Osteoblast (primary cell): ENCODE data around the gene KRT35. TPM values are rescaled to one million over a fixed set of nuclear protein-coding genes. Genes with fewer than 3 reads are reported as not detected.

Experiments
- DNase-seq: peaks from one replicate; pipeline ENCODE4 v3.0.0; 2011; ENCODE audit warnings: low spot score, mixed read lengths; ENCODE audit not compliant: insufficient read length; ENCODE audit errors: missing footprints
- H2AFZ ChIP-seq: 2 replicates; pipeline ENCODE4 v1.6.0; 2011; ENCODE audit warnings: mild to moderate bottlenecking, low read length
- H3K27ac ChIP-seq: 2 replicates; pipeline ENCODE4 v1.5.1; 2011; ENCODE audit warnings: mild to moderate bottlenecking, low read depth, low read length, moderate library complexity
- H3K27me3 ChIP-seq: 2 replicates; pipeline ENCODE4 v1.6.0; 2012; ENCODE audit warnings: mild to moderate bottlenecking, control low read depth, inconsistent platforms, low read length, moderate library complexity; ENCODE audit not compliant: insufficient read depth
- H3K36me3 ChIP-seq: 2 replicates; pipeline ENCODE4 v1.5.1; 2011; ENCODE audit warnings: mild to moderate bottlenecking, low read length, control low read depth, moderate library complexity; ENCODE audit not compliant: insufficient read depth
- H3K4me1 ChIP-seq: 2 replicates; pipeline ENCODE4 v1.5.1; 2011; ENCODE audit warnings: mild to moderate bottlenecking, low read length, control low read depth, moderate library complexity; ENCODE audit not compliant: insufficient read depth
- H3K4me2 ChIP-seq: 2 replicates; pipeline ENCODE4 v1.6.0; 2011; ENCODE audit warnings: mild to moderate bottlenecking, low read length; ENCODE audit not compliant: insufficient read depth
- H3K4me3 ChIP-seq: fragments of 200-600 bp; sonication (generic); 3 replicates; pipeline ENCODE4 v1.5.1; 2012; ENCODE audit warnings: mild to moderate bottlenecking, low read length, inconsistent platforms; ENCODE audit not compliant: insufficient read depth
- H3K79me2 ChIP-seq: 2 replicates; pipeline ENCODE4 v1.6.0; 2012; ENCODE audit warnings: mild to moderate bottlenecking, low read length, control low read depth, inconsistent platforms; ENCODE audit not compliant: insufficient read depth
- H3K9me3 ChIP-seq: 2 replicates; pipeline ENCODE4 v1.5.1; 2011; ENCODE audit warnings: low read depth, low read length, control low read depth
- H4K20me1 ChIP-seq: 2 replicates; pipeline ENCODE4 v1.6.0; 2012; ENCODE audit warnings: mild to moderate bottlenecking, low read length, control low read depth; ENCODE audit not compliant: insufficient read depth
- CTCF ChIP-seq: IDR thresholded peaks from 2 replicates; pipeline ENCODE4 v1.5.1; 2011; ENCODE audit warnings: mild to moderate bottlenecking, low read depth, low read length, moderate library complexity; ENCODE audit errors: extremely low read depth
- total RNA-seq: library from RNA; depleted of rRNA; stranded (reverse); fragments of >200 nt; gene quantifications from 2 replicates; pipeline ENCODE4 v1.2.3, GENCODE V29; 2012

Gene KRT35
- total RNA-seq, 1 donor = not detected

GRCh38 chr17:41519501-41520224, 38.7 kb upstream of the KRT35 start:
- H3K9me3 ChIP-seq = no peaks in the 10 kb centered on the region
- peaks cover 18% of the 10 kb centered on the region for H3K4me1 ChIP-seq
- no peak overlapping the region for H3K4me2 ChIP-seq
- no peak overlapping the region for H3K4me3 ChIP-seq
- H2AFZ ChIP-seq = peak overlapping the region; percentile 10
- TF ChIP-seq CTCF = no peak
- H3K27ac ChIP-seq = no peak overlapping the region
- DNase-seq = no peak
- H4K20me1 ChIP-seq = no peaks in the 10 kb centered on the region
- H3K79me2 ChIP-seq = no peaks in the 10 kb centered on the region
- no peaks in the 10 kb centered on the region for H3K27me3 ChIP-seq
- H3K36me3 ChIP-seq = no peaks in the 10 kb centered on the region

GRCh38 chr17:41518789-41519449, 38.0 kb upstream of the KRT35 start, which contains the start of gene KRT15:
Gene KRT15 (minus strand): TSS chr17:41518890. CDS start chr17:41518827, 63 bp downstream.
- H3K4me2 ChIP-seq = no peak within 1 kb of the TSS
- peak; percentile 89 for DNase-seq

GRCh38 chr17:41518031-41518430, 37.1 kb upstream of the KRT35 start:
- Histone ChIP-seq H2AFZ (no peak overlapping the region), H3K4me1 (peaks cover 18% of the 10 kb centered on the region), H3K9me3 (no peaks in the 10 kb centered on the region), H3K79me2 (no peaks in the 10 kb centered on the region), H3K4me2 (no peak overlapping the region), H3K27ac (no peak overlapping the region), H4K20me1 (no peaks in the 10 kb centered on the region), H3K36me3 (no peaks in the 10 kb centered on the region), H3K4me3 (no peak overlapping the region), H3K27me3 (no peaks in the 10 kb centered on the region)
- no peak for DNase-seq
- no peak for TF ChIP-seq CTCF

More at GRCh38 chr17:41518789-41519449, 38.0 kb upstream of the KRT35 start, which contains the start of gene KRT15:
- Histone ChIP-seq H4K20me1 (no peaks in the 10 kb centered on the region), H3K9me3 (no peaks in the 10 kb centered on the region), H3K79me2 (no peaks in the 10 kb centered on the region), H3K4me1 (peaks cover 18% of the 10 kb centered on the region), H2AFZ (peak within 1 kb of the TSS; percentile 63), H3K27ac (no peak within 1 kb of the TSS), H3K36me3 (no peaks in the 10 kb centered on the region), H3K4me3 (no peak within 1 kb of the TSS), H3K27me3 (no peaks in the 10 kb centered on the region)
- TF ChIP-seq CTCF = peak; percentile 12

- Histone ChIP-seq H3K27me3 (no peaks in the 10 kb centered on the region), H3K27ac (no peak overlapping the region), H4K20me1 (no peaks in the 10 kb centered on the region), H3K36me3 (no peaks in the 10 kb centered on the region), H2AFZ (no peak overlapping the region), H3K4me1 (peaks cover 11% of the 10 kb centered on the region), H3K79me2 (no peaks in the 10 kb centered on the region), H3K9me3 (no peaks in the 10 kb centered on the region), H3K4me3 (no peak overlapping the region), H3K4me2 (no peak overlapping the region)
- no peak for DNase-seq
- TF ChIP-seq CTCF = no peak
Measured at GRCh38 chr17:41516830-41517283, 35.9 kb upstream of the KRT35 start.
